ENCODE measurements around the gene KRTAP12-2.

DNA sequence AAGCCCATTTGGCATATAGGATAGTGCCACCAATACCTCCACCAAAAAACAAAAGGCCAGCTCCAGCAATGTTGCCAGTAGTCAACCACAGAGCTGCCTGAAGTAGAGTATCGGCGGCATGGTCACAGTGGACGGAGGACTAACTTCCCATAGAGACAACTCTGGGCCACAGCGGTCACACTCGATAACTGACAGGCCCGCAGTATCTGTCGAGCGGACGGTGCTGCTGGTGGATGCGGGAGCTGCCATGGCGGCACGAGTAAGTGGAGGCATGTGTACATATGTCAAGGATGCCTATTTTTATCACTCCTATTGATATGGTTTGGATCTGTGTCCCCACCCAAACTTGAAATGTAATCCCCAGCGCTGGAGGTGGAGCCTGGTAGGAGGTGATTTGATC is 11.2 kb upstream of the KRTAP12-2 start:
- TF ChIP-seq, protein P1, sequence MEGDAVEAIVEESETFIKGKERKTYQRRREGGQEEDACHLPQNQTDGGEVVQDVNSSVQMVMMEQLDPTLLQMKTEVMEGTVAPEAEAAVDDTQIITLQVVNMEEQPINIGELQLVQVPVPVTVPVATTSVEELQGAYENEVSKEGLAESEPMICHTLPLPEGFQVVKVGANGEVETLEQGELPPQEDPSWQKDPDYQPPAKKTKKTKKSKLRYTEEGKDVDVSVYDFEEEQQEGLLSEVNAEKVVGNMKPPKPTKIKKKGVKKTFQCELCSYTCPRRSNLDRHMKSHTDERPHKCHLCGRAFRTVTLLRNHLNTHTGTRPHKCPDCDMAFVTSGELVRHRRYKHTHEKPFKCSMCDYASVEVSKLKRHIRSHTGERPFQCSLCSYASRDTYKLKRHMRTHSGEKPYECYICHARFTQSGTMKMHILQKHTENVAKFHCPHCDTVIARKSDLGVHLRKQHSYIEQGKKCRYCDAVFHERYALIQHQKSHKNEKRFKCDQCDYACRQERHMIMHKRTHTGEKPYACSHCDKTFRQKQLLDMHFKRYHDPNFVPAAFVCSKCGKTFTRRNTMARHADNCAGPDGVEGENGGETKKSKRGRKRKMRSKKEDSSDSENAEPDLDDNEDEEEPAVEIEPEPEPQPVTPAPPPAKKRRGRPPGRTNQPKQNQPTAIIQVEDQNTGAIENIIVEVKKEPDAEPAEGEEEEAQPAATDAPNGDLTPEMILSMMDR (IDR thresholded peaks at IDR 0.05) = no peak
- TF ChIP-seq POLR2A (IDR thresholded peaks at IDR 0.05) = no peak
- no peak for TF ChIP-seq EP300 (IDR thresholded peaks at IDR 0.05)
